RPMI8226 (cell line): Measurements from ENCODE around the gene DMD.

Experiments
- DNase-seq: peaks from one replicate; pipeline ENCODE4 v3.0.0-alpha.2; 2015

The DMD gene

GRCh38 chrX:31201503-31201902 is 2009.8 kb downstream of the DMD start:
- no peak for DNase-seq

GRCh38 chrX:31200430-31200829 is 2010.9 kb downstream of the DMD start:
- no peak for DNase-seq

GRCh38 chrX:31199840-31200114 is 2011.6 kb downstream of the DMD start:
- DNase-seq: no peak

GRCh38 chrX:31199056-31199839 is 2012.1 kb downstream of the DMD start:
- no peak for DNase-seq

GRCh38 chrX:31190221-31190975 is 2021.0 kb downstream of the DMD start:
- DNase-seq: no peak

- no peak for DNase-seq
Measured at GRCh38 chrX:31186693-31187338, 2024.5 kb downstream of the DMD start.

- no peak for DNase-seq
Measured at GRCh38 chrX:31185884-31186283, 2025.5 kb downstream of the DMD start.

- DNase-seq: no peak
Measured at GRCh38 chrX:31181377-31182000, 2029.9 kb downstream of the DMD start.

- no peak for DNase-seq
Measured at GRCh38 chrX:31179203-31179602, 2032.1 kb downstream of the DMD start.

GRCh38 chrX:31178769-31179125 is 2032.6 kb downstream of the DMD start:
- no peak for DNase-seq

GRCh38 chrX:31178064-31178768 is 2033.1 kb downstream of the DMD start:
- no peak for DNase-seq

- no peak for DNase-seq
Measured at GRCh38 chrX:31170792-31171191, 2040.6 kb downstream of the DMD start.

GRCh38 chrX:31168551-31168950 is 2042.8 kb downstream of the DMD start:
- DNase-seq: no peak

GRCh38 chrX:31166832-31167231 is 2044.5 kb downstream of the DMD start:
- no peak for DNase-seq

GRCh38 chrX:31166416-31166815 is 2044.9 kb downstream of the DMD start:
- no peak for DNase-seq

- no peak for DNase-seq
Measured at GRCh38 chrX:31165241-31166035, 2045.9 kb downstream of the DMD start.

GRCh38 chrX:31154946-31155345 is 2056.4 kb downstream of the DMD start:
- DNase-seq: no peak

- DNase-seq: no peak
Measured at GRCh38 chrX:31153475-31154047, 2057.8 kb downstream of the DMD start.

- no peak for DNase-seq
Measured at GRCh38 chrX:31147175-31147574, 2064.2 kb downstream of the DMD start.

- DNase-seq: no peak
Measured at GRCh38 chrX:31139961-31140360, 2071.4 kb downstream of the DMD start.

- DNase-seq: no peak
Measured at GRCh38 chrX:31138124-31138523, 2073.2 kb downstream of the DMD start.

- peak; percentile 14 for DNase-seq
Measured at GRCh38 chrX:31136144-31136611, 2075.2 kb downstream of the DMD start.
